Upper lobe of left lung (tissue), 4 donors: ENCODE results near the gene GATAD1.

Experiments used
- CTCF ChIP-seq, 6 experiments: fragments of 450-650 bp in 4 of 6; fragments of 200-600 bp in 2 of 6; sonication (generic) in 2 of 6; IDR thresholded peaks; one replicate each; pipeline ENCODE4 v1.5.1; 2016 to 2019; ENCODE audit warnings: antibody characterized with exemption in 6 of 6
- EP300 ChIP-seq, 4 donors: sonication (generic); formaldehyde crosslinking; IDR thresholded peaks; one replicate each; pipeline ENCODE4 v1.5.1; 2017; ENCODE audit warnings: antibody characterized with exemption in 4 of 4, control low read depth in 2 of 4
- POLR2A ChIP-seq, 4 donors: fragments of 450-650 bp; IDR thresholded peaks; one replicate each; pipeline ENCODE4 v1.5.1; 2016 to 2017; ENCODE audit warnings: antibody characterized with exemption in 4 of 4, mild to moderate bottlenecking in 2 of 4

GRCh38 chr7:92409357-92409756 is 37.9 kb upstream of the GATAD1 start:
- TF ChIP-seq CTCF (IDR thresholded peaks at IDR 0.05) = no peak
- no peak for TF ChIP-seq EP300 (IDR thresholded peaks at IDR 0.05)
- no peak for TF ChIP-seq POLR2A (IDR thresholded peaks at IDR 0.05)
